Measurements from ENCODE around the gene TADA2B.

The TADA2B gene

GRCh38 chr4:7043284-7044136 is at the start of gene TADA2B:
TADA2B (plus strand) TSS chr4:7043372; CDS start chr4:7043580, 208 bp downstream.
- peak in 1 of 2 experiments; percentile 6 for DNase-seq (ENCODE audit: low read depth in 2 of 2)

- no peak for DNase-seq (ENCODE audit: low read depth in 2 of 2)
Measured at GRCh38 chr4:6996481-6996880, 46.7 kb upstream of the TADA2B start.

- DNase-seq (ENCODE audit: low read depth in 2 of 2), result no peak
Measured at GRCh38 chr4:6999172-7000086, 43.7 kb upstream of the TADA2B start.

- no peak for DNase-seq (ENCODE audit: low read depth in 2 of 2)
Measured at GRCh38 chr4:7000421-7001176, 42.6 kb upstream of the TADA2B start.

GRCh38 chr4:7001271-7001670 is 41.9 kb upstream of the TADA2B start:
- no peak for DNase-seq (ENCODE audit: low read depth in 2 of 2)

- DNase-seq (ENCODE audit: low read depth in 2 of 2), result no peak
Measured at GRCh38 chr4:7002336-7002735, 40.8 kb upstream of the TADA2B start.

GRCh38 chr4:7003176-7003878 is 39.8 kb upstream of the TADA2B start:
- DNase-seq (ENCODE audit: low read depth in 2 of 2), result no peak

GRCh38 chr4:7003879-7004240 is 39.3 kb upstream of the TADA2B start:
- DNase-seq (ENCODE audit: low read depth in 2 of 2), result no peak

- DNase-seq (ENCODE audit: low read depth in 2 of 2), result no peak
Measured at GRCh38 chr4:7004331-7004730, 38.8 kb upstream of the TADA2B start.

GRCh38 chr4:7005571-7005970 is 37.6 kb upstream of the TADA2B start:
- no peak for DNase-seq (ENCODE audit: low read depth in 2 of 2)

GRCh38 chr4:7006411-7006810 is 36.8 kb upstream of the TADA2B start:
- no peak for DNase-seq (ENCODE audit: low read depth in 2 of 2)

GRCh38 chr4:7007142-7007907 is 35.8 kb upstream of the TADA2B start:
- no peak for DNase-seq (ENCODE audit: low read depth in 2 of 2)

- DNase-seq (ENCODE audit: low read depth in 2 of 2), result no peak
Measured at GRCh38 chr4:7007944-7008343, 35.2 kb upstream of the TADA2B start.

GRCh38 chr4:7009564-7009963 is 33.6 kb upstream of the TADA2B start:
- DNase-seq (ENCODE audit: low read depth in 2 of 2), result no peak

- DNase-seq (ENCODE audit: low read depth in 2 of 2), result no peak
Measured at GRCh38 chr4:7013175-7013574, 30.0 kb upstream of the TADA2B start.

GRCh38 chr4:7014815-7015214 is 28.4 kb upstream of the TADA2B start:
- no peak for DNase-seq (ENCODE audit: low read depth in 2 of 2)

- no peak for DNase-seq (ENCODE audit: low read depth in 2 of 2)
Measured at GRCh38 chr4:7015383-7016035, 27.7 kb upstream of the TADA2B start.

GRCh38 chr4:7016086-7016485 is 27.1 kb upstream of the TADA2B start:
- DNase-seq (ENCODE audit: low read depth in 2 of 2), result no peak

GRCh38 chr4:7016512-7016911 is 26.7 kb upstream of the TADA2B start:
- DNase-seq (ENCODE audit: low read depth in 2 of 2), result no peak

- DNase-seq (ENCODE audit: low read depth in 2 of 2), result no peak
Measured at GRCh38 chr4:7017446-7018048, 25.6 kb upstream of the TADA2B start.
